Parathyroid adenoma (tissue), 2 donors: Measurements from ENCODE around the gene CDH5.

ENCODE experiments used
- H2AFZ ChIP-seq: fragments of 300-600 bp; sonication (generic); one replicate; pipeline ENCODE4 v1.7.0; 2017; ENCODE audit warnings: antibody characterized with exemption, mild to moderate bottlenecking
- H3K27ac ChIP-seq: fragments of 300-600 bp; sonication (generic); one replicate; pipeline ENCODE4 v1.7.0; 2017
- H3K27me3 ChIP-seq: fragments of 300-600 bp; sonication (generic); one replicate; pipeline ENCODE4 v1.7.0; 2017; ENCODE audit warnings: low read length; ENCODE audit not compliant: control insufficient read depth, insufficient read depth
- H3K36me3 ChIP-seq: fragments of 300-600 bp; sonication (generic); one replicate; pipeline ENCODE4 v1.7.0; 2017; ENCODE audit warnings: low read length; ENCODE audit not compliant: control insufficient read depth, insufficient read depth
- H3K4me1 ChIP-seq: fragments of 300-600 bp; sonication (generic); one replicate; pipeline ENCODE4 v1.7.0; 2017; ENCODE audit warnings: control low read depth
- H3K4me2 ChIP-seq: fragments of 300-600 bp; sonication (generic); one replicate; pipeline ENCODE4 v1.7.0; 2017; ENCODE audit warnings: low read length
- H3K4me3 ChIP-seq: fragments of 300-600 bp; sonication (generic); one replicate; pipeline ENCODE4 v1.7.0; 2017; ENCODE audit warnings: low read depth, low read length
- H3K79me2 ChIP-seq: fragments of 300-600 bp; sonication (generic); one replicate; pipeline ENCODE4 v1.7.0; 2017; ENCODE audit warnings: control low read depth
- H3K9ac ChIP-seq: fragments of 300-600 bp; sonication (generic); one replicate; pipeline ENCODE4 v1.7.0; 2017; ENCODE audit warnings: mild to moderate bottlenecking
- H3K9me3 ChIP-seq: fragments of 300-600 bp; sonication (generic); one replicate; pipeline ENCODE4 v1.7.0; 2017; ENCODE audit warnings: low read length; ENCODE audit not compliant: control insufficient read depth
- CTCF ChIP-seq: fragments of 300-600 bp; sonication (generic); IDR thresholded peaks from one replicate; pipeline ENCODE4 v1.7.0; 2017; ENCODE audit warnings: antibody characterized with exemption, mild to moderate bottlenecking
- donor health status: primary hyperparathyroidism.

The CDH5 gene

GRCh38 chr16:66429290-66429962 is 62.9 kb downstream of the CDH5 start:
- Histone ChIP-seq H3K4me1 (peaks cover 6% of the 10 kb centered on the region), H3K4me3 (no peak overlapping the region), H3K79me2 (no peaks in the 10 kb centered on the region), H3K4me2 (no peak overlapping the region), H2AFZ (no peak overlapping the region), H3K9ac (no peak overlapping the region), H3K9me3 (no peaks in the 10 kb centered on the region), H3K27ac (no peak overlapping the region), H3K36me3 (no peaks in the 10 kb centered on the region), H3K27me3 (no peaks in the 10 kb centered on the region)
- TF ChIP-seq CTCF = no peak

GRCh38 chr16:66430214-66430613 is 63.7 kb downstream of the CDH5 start:
- H3K79me2 ChIP-seq = no peaks in the 10 kb centered on the region
- H3K9ac ChIP-seq = no peak overlapping the region
- H3K4me2 ChIP-seq = no peak overlapping the region
- no peaks in the 10 kb centered on the region for H3K36me3 ChIP-seq
- no peak overlapping the region for H3K27ac ChIP-seq
- H3K4me1 ChIP-seq = peaks cover 6% of the 10 kb centered on the region
- no peaks in the 10 kb centered on the region for H3K27me3 ChIP-seq
- no peak overlapping the region for H3K4me3 ChIP-seq
- TF ChIP-seq CTCF = no peak
- H2AFZ ChIP-seq = no peak overlapping the region
- H3K9me3 ChIP-seq = no peaks in the 10 kb centered on the region

- no peak overlapping the region for H3K4me3 ChIP-seq
- H3K36me3 ChIP-seq = no peaks in the 10 kb centered on the region
- H3K9ac ChIP-seq = no peak overlapping the region
- TF ChIP-seq CTCF = no peak
- H3K79me2 ChIP-seq = no peaks in the 10 kb centered on the region
- H3K27ac ChIP-seq = no peak overlapping the region
- no peaks in the 10 kb centered on the region for H3K4me1 ChIP-seq
- H3K27me3 ChIP-seq = no peaks in the 10 kb centered on the region
- no peak overlapping the region for H3K4me2 ChIP-seq
- H2AFZ ChIP-seq = no peak overlapping the region
- H3K9me3 ChIP-seq = no peaks in the 10 kb centered on the region
These were observed 65.3 kb downstream of the CDH5 start for GRCh38 chr16:66431760-66432159.

GRCh38 chr16:66432429-66432828 is 65.9 kb downstream of the CDH5 start:
- H3K36me3 ChIP-seq = no peaks in the 10 kb centered on the region
- H3K4me3 ChIP-seq = no peak overlapping the region
- H2AFZ ChIP-seq = no peak overlapping the region
- no peaks in the 10 kb centered on the region for H3K27me3 ChIP-seq
- no peaks in the 10 kb centered on the region for H3K9me3 ChIP-seq
- H3K4me1 ChIP-seq = no peaks in the 10 kb centered on the region
- H3K27ac ChIP-seq = no peak overlapping the region
- no peaks in the 10 kb centered on the region for H3K79me2 ChIP-seq
- TF ChIP-seq CTCF = no peak
- H3K4me2 ChIP-seq = no peak overlapping the region
- H3K9ac ChIP-seq = no peak overlapping the region
